ENCODE measurements around the gene RASGEF1B. TPM values are rescaled to one million over a fixed set of nuclear protein-coding genes. Genes with fewer than 3 reads are reported as not detected.

The RASGEF1B gene
- total and polyA plus RNA-seq, 2 of the 13 experiments (the other 11 are each of a cell fraction or from before 2014, with no cell fraction given) = 0.04 TPM

GRCh38 chr4:81380437-81380836 lies 91.3 kb downstream of the RASGEF1B start (continued):
- TF ChIP-seq, protein P1, sequence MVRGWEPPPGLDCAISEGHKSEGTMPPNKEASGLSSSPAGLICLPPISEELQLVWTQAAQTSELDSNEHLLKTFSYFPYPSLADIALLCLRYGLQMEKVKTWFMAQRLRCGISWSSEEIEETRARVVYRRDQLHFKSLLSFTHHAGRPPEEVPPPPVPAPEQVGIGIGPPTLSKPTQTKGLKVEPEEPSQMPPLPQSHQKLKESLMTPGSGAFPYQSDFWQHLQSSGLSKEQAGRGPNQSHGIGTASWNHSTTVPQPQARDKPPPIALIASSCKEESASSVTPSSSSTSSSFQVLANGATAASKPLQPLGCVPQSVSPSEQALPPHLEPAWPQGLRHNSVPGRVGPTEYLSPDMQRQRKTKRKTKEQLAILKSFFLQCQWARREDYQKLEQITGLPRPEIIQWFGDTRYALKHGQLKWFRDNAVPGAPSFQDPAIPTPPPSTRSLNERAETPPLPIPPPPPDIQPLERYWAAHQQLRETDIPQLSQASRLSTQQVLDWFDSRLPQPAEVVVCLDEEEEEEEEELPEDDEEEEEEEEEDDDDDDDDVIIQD (CRISPR knock-in tag; IDR thresholded peaks at IDR 0.05; ENCODE audit: low read depth) = no peak
- TF ChIP-seq ZNF24 (IDR thresholded peaks at IDR 0.05) (no peak), GABPB1 (CRISPR knock-in tag; IDR thresholded peaks at IDR 0.05) (no peak)

DNA sequence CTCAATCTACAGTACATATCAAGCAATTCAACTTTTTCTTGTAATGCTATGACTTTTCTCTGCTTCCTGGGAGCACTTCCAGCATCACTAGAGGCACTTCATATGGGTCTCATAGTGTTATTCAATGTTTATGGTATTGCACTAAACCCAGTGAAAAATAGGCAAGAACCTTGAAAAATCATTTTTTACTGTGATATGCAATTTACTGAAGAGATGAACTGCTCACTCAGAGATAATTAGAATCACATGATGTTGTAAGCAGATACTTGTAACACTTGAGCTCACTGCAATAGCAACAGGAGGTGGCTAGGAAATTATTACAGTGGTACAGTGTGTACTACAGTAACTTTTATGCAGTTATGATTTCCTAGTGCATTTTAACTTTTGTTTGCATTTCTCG lies 93.3 kb downstream of the RASGEF1B start:
- no peak overlapping the region for H3K4me2 ChIP-seq (ENCODE audit: low read depth, low read length)
- ChIA-PET CTCF (ENCODE audit: low intra/inter-chr PET ratio, low total read pairs) (no interaction called here), POLR2A (no interaction called here)
- FAIRE-seq (no peak), ATAC-seq (no peak), DNase-seq (ENCODE audit: low spot score) (no peak)
- no peak overlapping the region for H3K27ac ChIP-seq (ENCODE audit: extremely low read length, insufficient read depth, low read length)
- no peaks in the 10 kb centered on the region for H3K79me2 ChIP-seq (ENCODE audit: insufficient read depth, low read length)
- no peak overlapping the region for H3K4me3 ChIP-seq (replicated peaks in 1 of 3; ENCODE audit: insufficient read depth in 1 of 3, low read depth in 2 of 3, low read length in 3 of 3)
- no peak overlapping the region for H3K9ac ChIP-seq (ENCODE audit: insufficient read depth, low read depth, low read length)
- TF ChIP-seq ZNF276 (CRISPR knock-in tag; IDR thresholded peaks at IDR 0.05; ENCODE audit: low read depth) = no peak
- BruUV-seq (replicated peaks) = no TSS peak
- H3K27me3 ChIP-seq (ENCODE audit: control insufficient read depth in 1 of 2, insufficient read depth in 2 of 2, low read length in 2 of 2) = no peaks in the 10 kb centered on the region
- H3K9me3 ChIP-seq (ENCODE audit: low read length) = no peaks in the 10 kb centered on the region
- H2AFZ ChIP-seq (ENCODE audit: low read length) = no peak overlapping the region
- in situ Hi-C loops (cut with HindIII; ENCODE audit: extremely low pct_ligation_motif_present, low pct_unique_long_range_greater_than_20kb) (no loop called here), intact Hi-C loops (cut with micrococcal nuclease; ENCODE audit: unreplicated experiment) (no loop called here)
- H3K36me3 ChIP-seq (replicated peaks in 1 of 2; ENCODE audit: control insufficient read depth in 1 of 2, insufficient read depth in 2 of 2, low read length in 2 of 2) = no peaks in the 10 kb centered on the region
- 39% methylated on average over 1 of the region's 1 CpG for WGBS (ENCODE audit: low lambda C conversion rate)
- H4K20me1 ChIP-seq (ENCODE audit: insufficient read depth, low read length) = no peaks in the 10 kb centered on the region
- no peaks in the 10 kb centered on the region for H3K4me1 ChIP-seq (ENCODE audit: insufficient read depth, low read length)

All from HepG2 (cell line).